GM06990 (cell line): ENCODE measurements around the gene NR1D2.
"Not testable (repeated sequence)": the region's sequence is repeated elsewhere in the genome, so short reads cannot be mapped to it uniquely, and the experiment has no call there.

Experiments used
- DNase-seq: peaks from one replicate; pipeline ENCODE4 v3.0.0-alpha.2; 2011; ENCODE audit not compliant: insufficient read length; ENCODE audit errors: extremely low read depth
- H3K27me3 ChIP-seq: replicated peaks from 2 replicates; pipeline ENCODE4 v1.6.0; 2011; ENCODE audit warnings: low read length; ENCODE audit not compliant: control insufficient read depth, insufficient read depth
- H3K36me3 ChIP-seq: 2 replicates; pipeline ENCODE4 v1.5.1; 2011; ENCODE audit warnings: low read length; ENCODE audit not compliant: control insufficient read depth, insufficient read depth
- H3K4me3 ChIP-seq: replicated peaks from 2 replicates; pipeline ENCODE4 v1.5.1; 2011; ENCODE audit warnings: low read depth, mild to moderate bottlenecking, control low read depth, low read length
- TF ChIP-seq, protein P1 (sequence below): IDR thresholded peaks from 2 replicates; pipeline ENCODE4 v1.5.1; 2011; ENCODE audit warnings: low read length, control low read depth, mild to moderate bottlenecking, inconsistent platforms; ENCODE audit not compliant: insufficient read depth, poor library complexity, severe bottlenecking

The NR1D2 gene

DNA sequence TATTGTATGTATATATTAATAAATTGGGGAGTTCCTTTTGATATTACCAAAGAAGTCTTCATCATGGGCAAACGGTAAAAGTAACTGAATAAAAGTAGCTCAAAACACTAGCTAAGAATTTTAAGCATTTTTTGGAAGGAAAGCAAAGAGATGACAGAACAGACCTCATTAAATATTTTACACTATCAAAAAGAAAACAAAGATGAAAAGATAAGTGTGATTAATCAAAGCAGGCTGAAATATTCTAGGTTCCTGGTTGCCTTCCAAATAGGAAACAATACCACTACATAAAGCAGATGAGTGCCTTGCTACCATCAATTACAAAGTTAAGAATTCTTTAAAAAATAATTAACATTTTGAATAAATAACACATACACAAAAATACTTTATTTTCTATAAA lies 31.9 kb upstream of the NR1D2 start:
- Histone ChIP-seq H3K27me3 (no peaks in the 10 kb centered on the region), H3K4me3 (no peak overlapping the region), H3K36me3 (peaks cover 2% of the 10 kb centered on the region; the same call in 1 of the 2 replicates)
- DNase-seq = no peak
- TF ChIP-seq, protein P1, sequence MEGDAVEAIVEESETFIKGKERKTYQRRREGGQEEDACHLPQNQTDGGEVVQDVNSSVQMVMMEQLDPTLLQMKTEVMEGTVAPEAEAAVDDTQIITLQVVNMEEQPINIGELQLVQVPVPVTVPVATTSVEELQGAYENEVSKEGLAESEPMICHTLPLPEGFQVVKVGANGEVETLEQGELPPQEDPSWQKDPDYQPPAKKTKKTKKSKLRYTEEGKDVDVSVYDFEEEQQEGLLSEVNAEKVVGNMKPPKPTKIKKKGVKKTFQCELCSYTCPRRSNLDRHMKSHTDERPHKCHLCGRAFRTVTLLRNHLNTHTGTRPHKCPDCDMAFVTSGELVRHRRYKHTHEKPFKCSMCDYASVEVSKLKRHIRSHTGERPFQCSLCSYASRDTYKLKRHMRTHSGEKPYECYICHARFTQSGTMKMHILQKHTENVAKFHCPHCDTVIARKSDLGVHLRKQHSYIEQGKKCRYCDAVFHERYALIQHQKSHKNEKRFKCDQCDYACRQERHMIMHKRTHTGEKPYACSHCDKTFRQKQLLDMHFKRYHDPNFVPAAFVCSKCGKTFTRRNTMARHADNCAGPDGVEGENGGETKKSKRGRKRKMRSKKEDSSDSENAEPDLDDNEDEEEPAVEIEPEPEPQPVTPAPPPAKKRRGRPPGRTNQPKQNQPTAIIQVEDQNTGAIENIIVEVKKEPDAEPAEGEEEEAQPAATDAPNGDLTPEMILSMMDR = no peak

DNA sequence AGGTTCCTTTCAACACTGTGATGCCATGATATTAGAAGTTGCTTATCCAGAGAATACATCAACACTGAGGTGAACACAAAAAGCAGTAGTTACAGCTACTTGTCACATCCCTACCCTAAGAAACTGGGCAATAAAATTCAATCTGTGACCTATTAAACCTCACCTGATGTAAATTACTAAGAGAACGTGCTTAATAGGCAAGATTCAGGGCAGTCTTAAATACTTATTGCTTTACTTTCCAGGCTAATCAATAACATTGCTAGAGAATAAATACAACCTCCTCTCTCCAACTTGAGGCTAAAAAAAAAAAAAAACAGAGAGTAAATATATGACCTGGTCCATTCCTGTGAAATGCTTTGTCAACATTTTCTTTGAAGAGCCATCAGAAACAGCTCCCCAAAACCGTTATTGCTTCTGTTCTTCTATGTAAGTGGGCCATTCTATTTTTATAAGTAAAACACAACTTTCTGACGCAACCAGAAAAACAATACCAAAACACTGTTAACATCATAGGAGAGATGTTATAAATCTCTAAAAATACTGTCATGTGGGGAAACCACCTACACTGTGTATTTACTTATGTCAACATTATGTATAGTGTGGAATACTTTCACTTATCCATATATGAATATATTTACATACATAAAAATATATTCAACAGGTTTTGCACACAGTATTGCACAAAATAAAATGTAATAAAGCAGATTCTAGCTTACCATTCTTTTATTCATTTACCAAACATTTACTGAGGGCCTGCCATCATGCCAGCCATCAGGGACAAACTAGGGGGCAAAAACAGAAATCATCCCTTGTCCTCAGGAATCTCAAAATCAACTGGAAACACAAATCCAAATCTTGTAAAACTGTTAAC lies 31.0 kb upstream of the NR1D2 start:
- TF ChIP-seq, protein P1 = no peak
- Histone ChIP-seq H3K27me3 (no peaks in the 10 kb centered on the region), H3K36me3 (peaks cover 2% of the 10 kb centered on the region), H3K4me3 (no peak overlapping the region)
- no peak for DNase-seq

DNA sequence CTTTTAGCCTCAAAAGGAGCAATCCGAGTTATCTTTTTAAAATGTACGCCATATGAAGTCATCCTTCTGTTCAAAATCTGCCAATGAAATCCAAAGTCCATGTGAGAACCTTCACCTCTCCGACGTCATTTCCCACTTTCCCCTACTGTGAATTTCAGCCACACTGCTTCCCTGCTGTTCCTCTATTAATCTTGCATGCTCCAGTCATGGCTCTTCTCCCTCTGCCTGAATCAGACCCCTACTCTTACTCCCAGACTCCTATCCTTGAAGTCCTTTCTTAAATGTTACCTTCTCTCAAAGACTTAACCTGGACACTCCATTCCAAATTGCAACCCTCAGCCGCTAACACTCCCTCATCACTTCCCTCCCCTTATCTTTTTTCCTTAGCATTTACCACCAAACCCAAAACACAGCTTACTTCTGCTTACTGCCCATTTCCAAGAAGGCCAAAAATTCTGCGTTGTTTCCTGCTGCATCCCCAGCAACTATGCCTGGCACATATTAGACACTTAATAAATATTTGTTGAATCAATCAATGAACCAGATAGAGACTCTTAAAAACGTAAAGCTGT lies 29.5 kb upstream of the NR1D2 start:
- Histone ChIP-seq H3K27me3 (no peaks in the 10 kb centered on the region), H3K4me3 (peak overlapping the region; percentile 98), H3K36me3 (peaks cover 6% of the 10 kb centered on the region)
- TF ChIP-seq, protein P1 = no peak
- no peak for DNase-seq

GRCh38 chr3:23916152-23916885 lies 28.8 kb upstream of the NR1D2 start:
- DNase-seq = no peak

DNA sequence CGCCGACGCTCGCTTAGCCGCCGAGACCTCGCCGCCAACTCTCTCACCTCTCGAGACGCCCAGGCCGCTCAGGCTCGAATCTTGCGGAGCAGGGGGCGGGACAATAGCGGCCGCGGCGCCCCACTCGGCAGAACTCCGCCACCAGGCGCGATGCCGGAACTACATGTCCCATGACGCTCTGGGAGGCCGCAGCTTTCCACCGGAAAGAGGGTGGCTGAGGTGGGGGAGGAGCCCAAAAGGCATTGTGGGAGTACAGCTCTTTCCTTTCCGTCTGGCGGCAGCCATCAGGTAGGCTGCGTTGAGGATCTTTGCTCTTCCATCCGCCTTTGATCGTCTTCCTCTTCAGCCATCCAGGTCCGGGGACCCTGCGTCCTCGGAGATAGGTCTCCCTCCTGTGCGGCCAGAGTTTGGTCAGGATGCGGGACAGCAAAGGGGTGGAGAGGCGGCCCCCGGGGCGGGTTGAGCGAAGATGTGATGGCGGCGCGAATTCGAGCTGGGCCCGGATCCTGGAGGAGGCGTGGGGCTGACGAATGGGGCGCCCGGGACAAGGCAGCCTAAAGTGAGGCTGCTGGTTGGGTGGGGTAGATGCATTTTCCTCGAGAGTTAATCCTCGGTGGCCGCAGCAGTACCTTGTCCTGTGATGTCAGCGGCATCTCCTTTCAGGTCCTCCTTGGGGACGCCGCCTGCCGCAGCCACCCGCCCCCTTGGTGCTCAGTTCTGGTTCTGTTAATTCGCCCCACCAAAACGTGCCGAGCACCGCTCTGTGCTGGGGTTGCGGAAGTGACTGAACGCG lies 28.0 kb upstream of the NR1D2 start, which contains the start of the genes NKIRAS1 and RPL15:
Gene NKIRAS1, minus strand, starts transcription at position 105 of the 793 bp plus-strand sequence. CDS start 6,086 bp downstream, outside the sequence.
Gene RPL15, plus strand, starts transcription at position 247 of the 793 bp plus-strand sequence. CDS start 728 bp downstream, outside the sequence.
- Histone ChIP-seq H3K4me3 (peak within 1 kb of the TSS; percentile 98), H3K27me3 (no peaks in the 10 kb centered on the region), H3K36me3 (peaks cover 7% of the 10 kb centered on the region)
- peak; percentile 97 for DNase-seq
- TF ChIP-seq, protein P1 = no peak

More at GRCh38 chr3:23916152-23916885, 28.8 kb upstream of the NR1D2 start:
- H3K27me3 ChIP-seq = no peaks in the 10 kb centered on the region
- TF ChIP-seq, protein P1 = no peak
- H3K4me3 ChIP-seq = peak overlapping the region; percentile 98
- peaks cover 7% of the 10 kb centered on the region for H3K36me3 ChIP-seq

DNA sequence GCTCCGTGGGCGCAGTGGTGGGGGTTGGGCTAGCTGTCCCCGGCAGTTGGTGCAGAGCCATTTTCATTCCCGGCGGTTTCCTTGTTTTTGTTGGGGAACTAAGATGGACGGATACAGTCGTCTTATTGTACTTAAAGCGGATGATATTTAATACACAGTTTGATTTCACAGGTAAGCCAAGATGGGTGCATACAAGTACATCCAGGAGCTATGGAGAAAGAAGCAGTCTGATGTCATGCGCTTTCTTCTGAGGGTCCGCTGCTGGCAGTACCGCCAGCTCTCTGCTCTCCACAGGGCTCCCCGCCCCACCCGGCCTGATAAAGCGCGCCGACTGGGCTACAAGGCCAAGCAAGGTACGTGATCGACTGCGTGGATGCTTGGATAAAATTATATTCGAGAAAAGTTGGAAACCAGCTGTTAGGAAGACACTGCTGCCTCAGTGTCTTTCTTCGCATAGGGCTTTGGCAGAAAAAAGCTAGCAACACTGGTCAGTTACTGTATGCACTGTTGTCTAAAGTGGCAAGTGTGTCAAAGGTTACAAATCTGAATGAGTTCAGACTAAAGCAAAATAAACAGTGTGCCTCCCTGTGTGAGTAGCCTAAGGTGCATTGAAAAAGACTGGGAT lies 27.3 kb upstream of the NR1D2 start:
- not testable (repeated sequence) for H3K36me3 ChIP-seq, H3K27me3 ChIP-seq, DNase-seq
- H3K4me3 ChIP-seq = peak overlapping the region; percentile 98

GRCh38 chr3:23918331-23918730 lies 26.8 kb upstream of the NR1D2 start:
- H3K4me3 ChIP-seq = peak overlapping the region; percentile 98
- DNase-seq, H3K27me3 ChIP-seq, H3K36me3 ChIP-seq: not testable (repeated sequence)
